Astrocyte of the cerebellum (primary cell): ENCODE measurements around the gene RPL15.
"Not testable (repeated sequence)": the region's sequence is repeated elsewhere in the genome, so short reads cannot be mapped to it uniquely, and the experiment has no call there.

Source experiments
- DNase-seq: peaks from one replicate; pipeline ENCODE4 v3.0.0-alpha.2; 2011; ENCODE audit warnings: low read depth
- H3K4me3 ChIP-seq: 2 replicates; pipeline ENCODE4 v1.5.1; 2011; ENCODE audit warnings: mild to moderate bottlenecking, low read depth, low read length, moderate library complexity
- in situ Hi-C: cut with HindIII; loops from 2 replicates; pipeline ENCODE4 v1.10.0; 2017; ENCODE audit warnings: low sequenced_read_pairs
- TF ChIP-seq, protein P1 (sequence below): IDR thresholded peaks from 2 replicates; pipeline ENCODE4 v1.5.1; 2012; ENCODE audit warnings: low read length, low read depth, moderate library complexity, mild to moderate bottlenecking; ENCODE audit errors: missing control alignments

The RPL15 gene

DNA sequence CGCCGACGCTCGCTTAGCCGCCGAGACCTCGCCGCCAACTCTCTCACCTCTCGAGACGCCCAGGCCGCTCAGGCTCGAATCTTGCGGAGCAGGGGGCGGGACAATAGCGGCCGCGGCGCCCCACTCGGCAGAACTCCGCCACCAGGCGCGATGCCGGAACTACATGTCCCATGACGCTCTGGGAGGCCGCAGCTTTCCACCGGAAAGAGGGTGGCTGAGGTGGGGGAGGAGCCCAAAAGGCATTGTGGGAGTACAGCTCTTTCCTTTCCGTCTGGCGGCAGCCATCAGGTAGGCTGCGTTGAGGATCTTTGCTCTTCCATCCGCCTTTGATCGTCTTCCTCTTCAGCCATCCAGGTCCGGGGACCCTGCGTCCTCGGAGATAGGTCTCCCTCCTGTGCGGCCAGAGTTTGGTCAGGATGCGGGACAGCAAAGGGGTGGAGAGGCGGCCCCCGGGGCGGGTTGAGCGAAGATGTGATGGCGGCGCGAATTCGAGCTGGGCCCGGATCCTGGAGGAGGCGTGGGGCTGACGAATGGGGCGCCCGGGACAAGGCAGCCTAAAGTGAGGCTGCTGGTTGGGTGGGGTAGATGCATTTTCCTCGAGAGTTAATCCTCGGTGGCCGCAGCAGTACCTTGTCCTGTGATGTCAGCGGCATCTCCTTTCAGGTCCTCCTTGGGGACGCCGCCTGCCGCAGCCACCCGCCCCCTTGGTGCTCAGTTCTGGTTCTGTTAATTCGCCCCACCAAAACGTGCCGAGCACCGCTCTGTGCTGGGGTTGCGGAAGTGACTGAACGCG, at the start of gene RPL15, which contains the start of gene NKIRAS1:
RPL15 (plus strand) TSS at position 247 of the 793 bp plus-strand sequence. CDS start 728 bp downstream, outside the sequence.
NKIRAS1 (minus strand) TSS at position 105 of the 793 bp plus-strand sequence. CDS start 6,086 bp downstream, outside the sequence.
- TF ChIP-seq, protein P1, sequence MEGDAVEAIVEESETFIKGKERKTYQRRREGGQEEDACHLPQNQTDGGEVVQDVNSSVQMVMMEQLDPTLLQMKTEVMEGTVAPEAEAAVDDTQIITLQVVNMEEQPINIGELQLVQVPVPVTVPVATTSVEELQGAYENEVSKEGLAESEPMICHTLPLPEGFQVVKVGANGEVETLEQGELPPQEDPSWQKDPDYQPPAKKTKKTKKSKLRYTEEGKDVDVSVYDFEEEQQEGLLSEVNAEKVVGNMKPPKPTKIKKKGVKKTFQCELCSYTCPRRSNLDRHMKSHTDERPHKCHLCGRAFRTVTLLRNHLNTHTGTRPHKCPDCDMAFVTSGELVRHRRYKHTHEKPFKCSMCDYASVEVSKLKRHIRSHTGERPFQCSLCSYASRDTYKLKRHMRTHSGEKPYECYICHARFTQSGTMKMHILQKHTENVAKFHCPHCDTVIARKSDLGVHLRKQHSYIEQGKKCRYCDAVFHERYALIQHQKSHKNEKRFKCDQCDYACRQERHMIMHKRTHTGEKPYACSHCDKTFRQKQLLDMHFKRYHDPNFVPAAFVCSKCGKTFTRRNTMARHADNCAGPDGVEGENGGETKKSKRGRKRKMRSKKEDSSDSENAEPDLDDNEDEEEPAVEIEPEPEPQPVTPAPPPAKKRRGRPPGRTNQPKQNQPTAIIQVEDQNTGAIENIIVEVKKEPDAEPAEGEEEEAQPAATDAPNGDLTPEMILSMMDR: peak; percentile 46

DNA sequence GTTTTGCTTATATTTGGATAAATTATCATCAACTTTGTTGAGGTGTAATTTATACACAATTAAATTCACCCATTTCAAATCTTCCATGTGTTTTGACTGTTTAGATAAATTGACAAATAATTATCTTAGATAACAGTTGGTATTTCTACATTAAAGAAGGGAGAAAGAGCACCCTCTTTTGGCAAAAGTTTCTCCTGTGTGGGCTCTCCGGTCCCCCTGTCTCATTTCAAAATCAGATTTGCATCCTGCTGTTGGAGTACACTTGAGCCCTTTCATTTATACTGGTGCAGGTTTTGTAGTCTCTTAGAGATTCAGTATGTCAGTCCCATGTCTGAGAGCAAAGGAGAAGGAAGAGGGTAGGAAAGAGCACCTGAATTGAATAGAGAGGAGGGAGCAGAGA, 49.5 kb upstream of the RPL15 start:
- no peak for DNase-seq
- TF ChIP-seq, protein P1: peak; percentile 6
- H3K4me3 ChIP-seq: no peak overlapping the region
- in situ Hi-C loops: no loop called here

More for the DNA sequence above, at the start of gene RPL15, which contains the start of gene NKIRAS1:
- H3K4me3 ChIP-seq: peak within 1 kb of the TSS; percentile 57
- peak; percentile 91 for DNase-seq
- in situ Hi-C loops: no loop called here

DNA sequence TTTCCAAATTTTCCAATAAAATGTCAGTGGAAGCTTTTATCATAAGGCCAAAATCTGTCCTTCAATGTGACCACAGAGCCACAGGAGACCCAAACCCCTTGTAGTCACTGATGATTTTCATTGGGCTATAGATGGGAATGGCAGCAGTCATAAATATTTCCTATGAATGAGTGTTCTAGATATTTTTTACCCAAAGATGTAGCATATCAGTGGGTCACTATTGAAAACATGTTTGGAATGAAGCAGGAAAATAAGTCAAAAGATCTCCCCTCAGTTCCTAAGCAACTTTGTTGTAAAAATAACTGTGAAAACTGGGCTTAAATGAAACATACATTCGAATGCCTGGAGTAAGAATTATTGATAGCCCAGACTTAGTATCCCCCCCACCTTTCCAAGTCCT, 49.1 kb upstream of the RPL15 start:
- no peak overlapping the region for H3K4me3 ChIP-seq
- in situ Hi-C loops: no loop called here
- TF ChIP-seq, protein P1: no peak
- no peak for DNase-seq

DNA sequence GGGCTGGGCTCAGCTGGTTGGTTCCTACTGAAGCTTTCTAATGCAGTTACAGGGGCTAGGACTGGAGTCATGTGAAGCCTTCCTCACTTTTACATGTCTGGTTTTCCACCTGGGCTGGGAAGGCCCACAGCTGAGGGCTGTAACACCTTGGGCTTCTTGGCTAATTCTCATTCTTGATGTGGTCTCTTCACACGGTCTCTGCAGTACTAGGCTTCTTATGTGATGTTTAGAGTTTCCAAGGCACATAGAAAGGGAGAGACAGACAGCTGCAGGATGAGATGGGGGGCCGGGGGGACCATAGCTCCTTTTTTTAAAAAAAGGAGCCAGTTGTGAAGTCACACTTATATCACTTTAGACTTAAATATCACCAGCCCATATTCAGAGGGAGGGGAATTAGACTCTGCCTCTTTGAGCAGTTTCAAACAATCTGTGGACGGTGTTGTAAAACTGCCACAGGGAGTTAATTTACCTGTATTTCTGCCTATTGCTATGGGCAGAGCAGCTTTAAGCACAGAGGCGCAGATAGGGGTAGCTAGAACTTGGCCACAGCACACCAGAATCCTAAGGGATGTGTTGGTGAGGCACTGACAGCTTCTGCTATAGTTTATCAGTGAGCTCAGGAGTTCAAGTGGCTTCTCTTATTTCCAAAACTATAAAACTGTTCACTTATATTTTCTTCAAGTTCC, 46.8 kb upstream of the RPL15 start:
- no peak overlapping the region for H3K4me3 ChIP-seq
- DNase-seq: no peak
- TF ChIP-seq, protein P1: no peak
- in situ Hi-C loops: no loop called here

DNA sequence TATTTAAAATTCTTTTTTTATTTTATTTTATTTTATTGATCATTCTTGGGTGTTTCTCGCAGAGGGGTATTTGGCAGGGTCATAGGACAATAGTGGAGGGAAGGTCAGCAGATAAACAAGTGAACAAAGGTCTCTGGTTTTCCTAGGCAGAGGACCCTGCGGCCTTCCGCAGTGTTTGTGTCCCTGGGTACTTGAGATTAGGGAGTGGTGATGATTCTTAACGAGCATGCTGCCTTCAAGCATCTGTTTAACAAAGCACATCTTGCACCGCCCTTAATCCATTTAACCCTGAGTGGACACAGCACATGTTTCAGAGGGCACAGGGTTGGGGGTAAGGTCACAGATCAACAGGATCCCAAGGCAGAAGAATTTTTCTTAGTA, 46.3 kb upstream of the RPL15 start:
- DNase-seq, H3K4me3 ChIP-seq, in situ Hi-C loops: not testable (repeated sequence)

DNA sequence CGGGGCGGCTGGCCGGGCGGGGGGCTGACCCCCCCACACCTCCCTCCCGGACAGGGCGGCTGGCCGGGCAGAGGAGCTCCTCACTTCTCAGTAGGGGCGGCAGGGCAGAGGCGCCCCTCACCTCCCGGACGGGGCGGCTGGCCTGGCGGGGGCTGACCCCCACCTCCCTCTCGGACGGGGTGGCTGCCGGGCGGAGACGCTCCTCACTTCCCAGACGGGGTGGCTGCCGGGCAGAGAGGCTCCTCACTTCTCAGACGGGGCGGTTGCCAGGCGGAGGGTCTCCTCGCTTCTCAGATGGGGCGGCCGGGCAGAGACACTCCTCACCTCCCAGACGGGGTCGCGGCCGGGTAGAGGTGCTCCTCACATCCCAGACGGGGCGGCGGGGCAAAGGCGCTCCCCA, 45.6 kb upstream of the RPL15 start:
- DNase-seq, in situ Hi-C loops, H3K4me3 ChIP-seq: not testable (repeated sequence)

DNA sequence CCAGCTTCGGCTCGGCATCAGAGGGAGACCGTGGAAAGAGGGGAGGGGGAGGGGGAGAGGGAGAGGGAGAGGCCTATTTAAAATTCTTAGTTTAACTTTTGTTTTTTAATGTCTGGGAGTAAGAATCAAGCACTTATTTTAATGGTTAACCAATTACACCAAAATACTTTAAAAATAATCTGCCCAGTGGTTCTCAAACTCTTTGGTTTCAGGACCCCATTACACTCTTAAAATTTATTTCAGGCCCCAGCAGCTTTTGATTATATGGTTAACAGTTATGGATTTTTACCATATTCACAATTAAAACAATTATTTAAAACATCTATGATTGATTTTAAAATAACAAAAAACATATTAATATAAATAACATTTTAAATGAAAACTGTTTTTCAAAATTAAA, 44.6 kb upstream of the RPL15 start:
- in situ Hi-C loops: no loop called here
- TF ChIP-seq, protein P1: no peak
- no peak overlapping the region for H3K4me3 ChIP-seq
- DNase-seq: no peak
